ENCODE data around the gene LLGL1.

The LLGL1 gene

DNA sequence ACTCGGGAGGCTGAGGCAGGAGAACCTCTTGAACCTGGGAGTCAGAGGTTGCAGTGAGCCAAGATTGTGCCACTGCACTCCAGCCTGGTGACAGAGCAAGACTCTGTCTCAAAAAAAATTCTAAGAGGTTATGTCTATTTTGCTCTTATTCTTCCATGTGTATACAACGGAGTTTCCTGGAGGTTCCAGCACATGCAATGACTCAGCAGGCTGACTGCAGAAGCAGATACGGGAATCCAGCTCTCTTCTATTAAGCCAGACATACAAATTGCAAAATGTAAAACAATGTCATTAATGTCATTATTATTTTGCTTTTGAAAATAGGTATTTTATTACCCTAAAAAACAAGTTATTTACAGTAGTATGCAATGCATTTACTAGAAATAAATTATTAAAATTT is 53.4 kb downstream of the LLGL1 start:
- DNase-seq, result no peak

DNA sequence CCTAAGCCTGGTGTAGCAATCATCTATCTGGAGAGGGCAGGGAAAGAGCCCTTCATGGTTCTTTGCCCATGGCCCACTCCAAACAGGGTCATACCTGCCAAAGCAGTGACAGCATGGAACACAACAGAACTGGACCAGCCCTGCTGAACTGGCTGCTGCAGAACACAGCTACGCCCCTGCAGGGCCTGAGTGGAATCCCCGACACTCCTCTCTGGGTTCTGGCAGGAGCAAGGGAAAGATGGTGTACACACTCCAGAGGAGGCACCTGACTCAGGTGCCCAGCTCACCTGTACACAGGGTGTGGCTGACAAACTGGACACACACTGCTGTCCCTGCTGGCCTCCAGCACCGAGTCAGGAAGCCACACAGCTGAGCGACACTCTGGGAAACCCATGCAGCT is 54.8 kb downstream of the LLGL1 start:
- DNase-seq, result no peak

DNA sequence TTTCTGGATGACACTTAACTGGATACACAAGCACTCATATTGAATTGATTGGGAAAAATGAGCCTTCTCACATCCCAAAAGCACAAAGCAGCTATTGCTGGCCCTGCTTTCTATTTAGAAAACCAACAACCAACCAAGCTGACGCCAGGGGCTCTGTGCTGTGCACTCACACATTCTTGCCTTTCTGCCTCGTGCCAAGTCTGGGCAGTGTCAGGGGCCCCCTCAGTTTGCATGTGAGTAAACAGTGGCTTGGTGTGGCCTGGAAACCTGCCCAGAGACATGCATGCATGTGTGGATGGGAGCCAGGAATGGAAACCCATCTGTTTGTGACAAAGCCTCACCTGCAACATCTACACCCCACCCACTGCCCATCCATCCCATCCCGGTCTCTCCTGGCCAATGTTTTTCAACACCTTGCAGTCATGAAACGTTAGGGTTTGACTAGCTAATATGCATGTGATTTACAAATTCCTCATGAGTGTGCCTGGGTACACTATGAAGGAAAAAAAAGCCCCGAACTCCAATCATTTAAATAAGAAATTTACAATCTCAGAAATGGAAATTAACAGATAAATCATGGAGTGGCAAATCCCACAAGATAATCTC is 55.4 kb downstream of the LLGL1 start:
- DNase-seq, result no peak

DNA sequence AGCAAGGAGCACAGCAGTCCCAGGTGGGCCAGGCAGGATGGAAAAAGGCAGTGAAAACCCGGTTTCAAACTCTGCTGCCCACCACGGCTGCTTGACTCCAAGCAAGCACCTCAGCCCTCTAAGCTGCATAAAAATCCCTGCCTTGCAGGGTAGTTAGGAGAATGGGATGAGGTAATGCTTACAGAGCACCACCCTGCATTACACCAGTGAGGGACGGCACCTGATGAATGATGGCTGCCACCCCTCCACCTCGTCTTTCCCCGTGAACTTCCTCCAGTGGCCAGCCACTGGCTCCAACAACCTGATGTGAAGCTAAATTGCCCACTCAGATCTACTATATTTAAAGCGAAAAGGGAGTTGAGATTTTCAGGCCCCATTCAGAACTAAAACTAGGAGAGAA is 56.4 kb downstream of the LLGL1 start:
- DNase-seq, result no peak

DNA sequence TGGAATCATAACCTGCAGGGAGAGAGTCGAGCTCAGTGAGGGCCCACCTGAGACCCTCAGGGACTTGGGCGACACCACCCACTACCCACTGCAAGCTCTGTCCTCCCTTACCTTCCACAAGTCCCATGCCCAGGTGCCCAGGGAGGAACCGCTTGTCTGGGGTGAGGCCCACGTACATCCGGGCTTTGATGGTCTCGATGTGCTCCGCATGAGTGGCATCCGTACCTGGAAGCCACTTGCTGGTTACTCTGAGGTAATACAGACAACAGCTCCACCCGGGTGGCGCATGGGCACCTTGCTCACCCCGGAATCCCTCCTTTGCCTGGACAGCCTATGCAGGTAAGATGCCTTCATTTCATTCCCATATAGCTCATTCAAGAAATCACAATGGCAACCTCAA is 59.9 kb downstream of the LLGL1 start:
- no peak for DNase-seq

DNA sequence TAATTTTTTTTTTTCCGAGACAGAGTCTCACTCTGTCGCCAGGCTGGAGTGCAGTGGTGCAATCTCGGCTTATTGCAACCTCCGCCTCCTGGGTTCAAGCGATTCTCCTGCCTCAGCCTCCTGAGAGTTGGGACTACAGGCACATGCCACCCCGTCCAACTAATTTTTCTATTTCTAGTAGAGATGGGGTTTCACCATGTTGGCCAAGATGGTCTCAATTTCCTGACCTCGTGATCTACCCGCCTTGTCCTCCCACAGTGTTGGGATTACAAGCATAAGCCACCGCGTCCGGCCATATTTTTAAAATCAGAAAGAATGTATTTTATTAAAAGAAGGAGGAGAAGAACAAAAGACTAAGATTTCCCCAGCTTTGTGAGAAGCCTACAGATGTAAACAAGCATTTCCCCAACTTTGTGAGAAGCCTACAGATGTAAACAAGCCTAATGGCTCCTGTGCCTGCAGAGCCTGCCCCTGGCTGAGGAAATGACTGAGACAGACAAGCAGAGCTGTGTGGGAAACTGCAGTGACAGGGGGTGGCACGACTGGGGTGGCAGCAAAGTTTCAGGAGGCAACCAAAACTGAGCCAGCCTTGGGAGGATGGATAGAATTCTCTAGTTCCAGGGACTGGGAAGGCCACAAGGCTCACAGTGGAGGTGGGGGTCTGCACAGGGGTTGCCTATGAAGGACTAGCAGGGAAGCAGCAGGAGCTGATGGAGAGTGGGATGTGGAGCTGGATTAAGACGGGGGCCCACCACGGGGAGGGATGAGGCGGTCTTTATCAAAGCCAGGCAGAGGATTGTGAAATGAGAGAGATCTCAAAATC is 66.5 kb downstream of the LLGL1 start:
- no peak for DNase-seq

All from CD4-positive, alpha-beta T cell treated with Interleukin-1 beta for 1 hour (primary cell).